GM23338 (cell line): ENCODE measurements around the gene SLC23A2. TPM values are rescaled to one million over a fixed set of nuclear protein-coding genes. Genes with fewer than 3 reads are reported as not detected.

ENCODE experiments used
- ATAC-seq: fragments of 200-7000 bp; cut with Tn5 transposase; 3 replicates; pipeline ENCODE4 v1.9.1; 2020
- DNase-seq: peaks from one replicate; pipeline ENCODE4 v3.0.0-alpha.2; 2015; ENCODE audit warnings: low spot score
- H2AFZ ChIP-seq: fragments of 200-600 bp; sonication (generic); 2 replicates; pipeline ENCODE4 v1.8.0; 2016; ENCODE audit warnings: antibody characterized with exemption, mild to moderate bottlenecking, moderate library complexity
- H3F3A ChIP-seq: fragments of 200-600 bp; sonication (generic); replicated peaks from 2 replicates; pipeline ENCODE4 v1.8.0; 2017; ENCODE audit warnings: antibody characterized with exemption, mixed run types, low read depth
- H3K27ac ChIP-seq: fragments of 200-600 bp; sonication (generic); 2 replicates; pipeline ENCODE4 v1.6.1; 2016; ENCODE audit warnings: low read depth
- H3K27me3 ChIP-seq: fragments of 200-600 bp; sonication (generic); 2 replicates; pipeline ENCODE4 v1.8.0; 2016; ENCODE audit warnings: mild to moderate bottlenecking, mixed run types, moderate library complexity; ENCODE audit not compliant: insufficient read depth
- H3K36me3 ChIP-seq: fragments of 200-600 bp; sonication (generic); 2 replicates; pipeline ENCODE4 v1.8.0; 2016; ENCODE audit warnings: mild to moderate bottlenecking; ENCODE audit not compliant: insufficient read depth
- H3K4me1 ChIP-seq: fragments of 200-600 bp; sonication (generic); 2 replicates; pipeline ENCODE4 v1.8.0; 2016; ENCODE audit warnings: mild to moderate bottlenecking, moderate library complexity; ENCODE audit not compliant: insufficient read depth
- H3K4me2 ChIP-seq: fragments of 200-600 bp; sonication (generic); 2 replicates; pipeline ENCODE4 v1.7.1; 2017; ENCODE audit warnings: mixed run types
- H3K4me3 ChIP-seq: fragments of 200-600 bp; sonication (generic); 2 replicates; pipeline ENCODE4 v1.6.1; 2016; ENCODE audit warnings: mixed run types
- H3K79me2 ChIP-seq: fragments of 200-600 bp; sonication (generic); replicated peaks from 2 replicates; pipeline ENCODE4 v1.8.0; 2017; ENCODE audit warnings: mild to moderate bottlenecking; ENCODE audit not compliant: insufficient read depth
- H3K9me2 ChIP-seq: fragments of 200-600 bp; sonication (generic); 2 replicates; pipeline ENCODE4 v1.8.0; 2017; ENCODE audit not compliant: insufficient read depth
- H4K20me1 ChIP-seq: fragments of 200-600 bp; sonication (generic); replicated peaks from 2 replicates; pipeline ENCODE4 v1.8.0; 2017; ENCODE audit warnings: mild to moderate bottlenecking; ENCODE audit not compliant: insufficient read depth
- H3K27ac Mint-ChIP-seq: 2 replicates; pipeline ENCODE4 v1.8.0; 2020; ENCODE audit warnings: inconsistent platforms, mild to moderate bottlenecking, moderate library complexity, mixed read lengths
- H3K27me3 Mint-ChIP-seq: 3 replicates; pipeline ENCODE4 v1.8.0; 2022; ENCODE audit warnings: low read depth, mild to moderate bottlenecking, moderate library complexity, mixed read lengths, inconsistent platforms; ENCODE audit not compliant: insufficient read depth, poor library complexity
- H3K36me3 Mint-ChIP-seq: 3 replicates; pipeline ENCODE4 v1.8.0; 2021; ENCODE audit warnings: low read depth, mild to moderate bottlenecking, inconsistent platforms, moderate library complexity, mixed read lengths
- H3K4me1 Mint-ChIP-seq: 3 replicates; pipeline ENCODE4 v1.8.0; 2020; ENCODE audit warnings: mild to moderate bottlenecking, inconsistent platforms, mixed read lengths
- H3K4me3 Mint-ChIP-seq: 3 replicates; pipeline ENCODE4 v1.8.0; 2021; ENCODE audit warnings: moderate library complexity, mild to moderate bottlenecking, inconsistent platforms, mixed read lengths
- H3K9me3 Mint-ChIP-seq: 3 replicates; pipeline ENCODE4 v1.8.0; 2020; ENCODE audit warnings: moderate library complexity, mild to moderate bottlenecking, inconsistent platforms, mixed read lengths
- CREB1 ChIP-seq: fragments of 250-450 bp; sonication (Bioruptor Pico); IDR thresholded peaks from 2 replicates; pipeline ENCODE4 v1.5.0; 2020; ENCODE audit warnings: low read depth, mild to moderate bottlenecking, moderate library complexity
- CTCF ChIP-seq, 2 experiments: fragments of 200-600 bp in 1 of 2; sonication (generic) in 1 of 2; conservative IDR thresholded peaks; 2 replicates each; pipeline versions ENCODE4 v1.5.1 to v1.6.1; 2016 to 2017; ENCODE audit warnings: antibody characterized with exemption in 2 of 2, low read depth in 2 of 2, mild to moderate bottlenecking in 2 of 2, moderate library complexity in 1 of 2
- ETS1 ChIP-seq: IDR thresholded peaks from 2 replicates; pipeline ENCODE4 v1.6.1; 2016; ENCODE audit warnings: antibody characterized with exemption
- EZH2 ChIP-seq: fragments of 200-600 bp; sonication (generic); IDR thresholded peaks from one replicate; pipeline ENCODE4 v1.8.0; 2017; ENCODE audit warnings: antibody characterized with exemption, mild to moderate bottlenecking, low read depth; ENCODE audit not compliant: unreplicated experiment
- EZH2phosphoT487 ChIP-seq: fragments of 200-600 bp; sonication (generic); IDR thresholded peaks from one replicate; pipeline ENCODE4 v1.8.1; 2018; ENCODE audit warnings: antibody characterized with exemption; ENCODE audit not compliant: unreplicated experiment
- JUNB ChIP-seq: IDR thresholded peaks from one replicate; pipeline ENCODE4 v1.6.1; 2016; ENCODE audit warnings: antibody characterized with exemption; ENCODE audit not compliant: unreplicated experiment
- NANOG ChIP-seq: IDR thresholded peaks from 2 replicates; pipeline ENCODE4 v1.6.1; 2016; ENCODE audit warnings: antibody characterized with exemption, borderline replicate concordance
- POLR2AphosphoS5 ChIP-seq: IDR thresholded peaks from 2 replicates; pipeline ENCODE4 v1.6.1; 2016; ENCODE audit warnings: antibody characterized with exemption, low read depth
- REST ChIP-seq: IDR thresholded peaks from one replicate; pipeline ENCODE4 v1.6.1; 2018; ENCODE audit warnings: antibody characterized with exemption; ENCODE audit not compliant: unreplicated experiment
- STAT1 ChIP-seq: IDR thresholded peaks from one replicate; pipeline ENCODE4 v1.6.1; 2016; ENCODE audit warnings: antibody characterized with exemption; ENCODE audit not compliant: unreplicated experiment
- ZNF114 ChIP-seq: fragments of 250-450 bp; sonication (Bioruptor Pico); IDR thresholded peaks from 2 replicates; pipeline ENCODE4 v1.5.0; 2020; ENCODE audit warnings: mild to moderate bottlenecking, moderate library complexity
- ZNF331 ChIP-seq: fragments of 250-450 bp; sonication (Bioruptor Pico); IDR thresholded peaks from 2 replicates; pipeline ENCODE4 v1.5.0; 2020; ENCODE audit warnings: low read depth, mild to moderate bottlenecking, moderate library complexity
- ZNF462 ChIP-seq: fragments of 250-450 bp; sonication (Bioruptor Pico); IDR thresholded peaks from 2 replicates; pipeline ENCODE4 v1.5.0; 2020; ENCODE audit warnings: mild to moderate bottlenecking, moderate library complexity
- polyA plus RNA-seq: library from polyadenylated mRNA; unstranded; fragments of >200 nt; fragmentation: Nextera tagmentation; extraction: Ambion mirVana; gene quantifications from 2 replicates; pipeline ENCODE4 v1.2.1, GENCODE V29; 2016
- total RNA-seq: library from RNA; depleted of rRNA; stranded (reverse); fragments of >200 nt; shearing (Covaris generic); gene quantifications from 2 replicates; pipeline ENCODE4 v1.2.3, GENCODE V29; 2014

SLC23A2 gene
- total and polyA plus RNA-seq, 2 experiments from 2014 or later: 4.4 to 20.2 TPM

- Mint-ChIP-seq H3K4me3 (no peak overlapping the region), H3K9me3 (no peaks in the 10 kb centered on the region), H3K4me1 (peaks cover 17% of the 10 kb centered on the region), H3K27ac (no peak overlapping the region), H3K27me3 (no peaks in the 10 kb centered on the region), H3K36me3 (no peaks in the 10 kb centered on the region)
- no peak overlapping the region for H3K4me2 ChIP-seq
- no peak for ATAC-seq
- no peaks in the 10 kb centered on the region for H3K27me3 ChIP-seq
- no peaks in the 10 kb centered on the region for H3K36me3 ChIP-seq
- no peak for DNase-seq
- no peaks in the 10 kb centered on the region for H3K79me2 ChIP-seq
- no peaks in the 10 kb centered on the region for H4K20me1 ChIP-seq
- no peak overlapping the region for H3K4me3 ChIP-seq
- no peak for TF ChIP-seq CREB1
- TF ChIP-seq REST: no peak
- no peak for TF ChIP-seq POLR2AphosphoS5
- TF ChIP-seq JUNB: no peak
- TF ChIP-seq ZNF462: no peak
- no peak for TF ChIP-seq NANOG
- TF ChIP-seq ZNF331: no peak
- TF ChIP-seq STAT1: no peak
- TF ChIP-seq EZH2: no peak
- no peak for TF ChIP-seq EZH2phosphoT487
- no peak for TF ChIP-seq ZNF114
- TF ChIP-seq ETS1: no peak
- TF ChIP-seq CTCF (conservative IDR thresholded peaks at IDR 0.05; ENCODE audit: low read depth in 2 of 2): no peak
- no peak overlapping the region for H3K27ac ChIP-seq
- H3K4me1 ChIP-seq: peaks cover 4% of the 10 kb centered on the region; the same call in 1 of the 2 replicates
- H3K9me2 ChIP-seq: no peaks in the 10 kb centered on the region
- H2AFZ ChIP-seq: no peak overlapping the region
- no peaks in the 10 kb centered on the region for H3F3A ChIP-seq
These were observed 75.3 kb downstream of the SLC23A2 start for GRCh38 chr20:4925842-4926530.
